Measurements from ENCODE around the gene CAMK2G.
"Not testable (repeated sequence)": the region's sequence is repeated elsewhere in the genome, so short reads cannot be mapped to it uniquely, and the experiment has no call there.

The CAMK2G gene

GRCh38 chr10:73874267-73875138, at the start of gene CAMK2G:
CAMK2G (minus strand) TSS chr10:73874555; CDS start chr10:73874461, 94 bp downstream.
- peak; percentile 73 for DNase-seq (ENCODE audit: low spot score)
- FAIRE-seq: no peak

DNA sequence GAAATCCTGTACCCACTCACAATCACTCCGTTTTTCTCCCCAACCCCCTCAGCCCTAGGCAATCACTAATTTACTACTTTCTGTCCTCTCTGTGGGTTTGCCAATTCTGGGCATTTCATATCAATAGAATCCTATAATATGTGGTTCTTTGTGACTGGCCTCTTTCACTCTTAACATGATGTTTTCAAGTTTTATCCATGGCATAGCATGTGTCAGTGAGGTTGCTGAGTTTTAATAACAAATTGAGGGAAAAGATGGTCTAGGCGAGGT, 48.4 kb upstream of the CAMK2G start:
- FAIRE-seq: no peak

GRCh38 chr10:73922007-73922863, 47.9 kb upstream of the CAMK2G start:
- DNase-seq (ENCODE audit: low spot score) (no peak), FAIRE-seq (no peak)

More for the DNA sequence above, 48.4 kb upstream of the CAMK2G start:
- no peak for DNase-seq (ENCODE audit: low spot score)

- FAIRE-seq (no peak), DNase-seq (ENCODE audit: low spot score) (no peak)
Measured at GRCh38 chr10:73920089-73920488, 45.7 kb upstream of the CAMK2G start.

- not testable (repeated sequence) for FAIRE-seq; DNase-seq (ENCODE audit: low spot score)
Measured at GRCh38 chr10:73919481-73919880, 45.1 kb upstream of the CAMK2G start.

GRCh38 chr10:73917566-73918305, 43.4 kb upstream of the CAMK2G start:
- FAIRE-seq: no peak
- no peak for DNase-seq (ENCODE audit: low spot score)

- no peak for DNase-seq (ENCODE audit: low spot score)
- no peak for FAIRE-seq
Measured at GRCh38 chr10:73916761-73917470, 42.6 kb upstream of the CAMK2G start.

- no peak for FAIRE-seq
- no peak for DNase-seq (ENCODE audit: low spot score)
Measured at GRCh38 chr10:73915206-73915851, 41.0 kb upstream of the CAMK2G start.

DNA sequence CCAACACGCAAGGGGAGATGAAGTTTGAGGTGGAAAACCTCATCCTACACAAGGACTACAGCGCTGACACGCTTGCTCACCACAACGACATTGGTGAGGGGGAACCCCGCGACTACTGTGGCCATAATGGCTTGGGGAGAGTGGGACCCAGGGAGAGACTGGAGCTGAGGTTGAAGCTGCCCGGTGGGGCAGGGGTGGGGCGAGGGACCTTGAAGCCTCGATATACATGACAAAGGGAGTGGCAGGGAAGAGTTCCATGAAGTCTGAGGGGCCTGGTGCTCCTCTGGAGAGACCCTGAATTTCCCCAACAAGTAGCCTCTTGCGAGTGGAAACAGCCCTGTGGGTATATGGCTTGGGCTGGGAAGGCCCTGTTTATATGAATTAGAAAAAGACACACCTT, 39.7 kb upstream of the CAMK2G start:
- DNase-seq (ENCODE audit: low spot score) (no peak), FAIRE-seq (no peak)

- DNase-seq (ENCODE audit: low spot score): no peak
- FAIRE-seq: no peak
Measured at GRCh38 chr10:73911553-73912004, 37.2 kb upstream of the CAMK2G start.

DNA sequence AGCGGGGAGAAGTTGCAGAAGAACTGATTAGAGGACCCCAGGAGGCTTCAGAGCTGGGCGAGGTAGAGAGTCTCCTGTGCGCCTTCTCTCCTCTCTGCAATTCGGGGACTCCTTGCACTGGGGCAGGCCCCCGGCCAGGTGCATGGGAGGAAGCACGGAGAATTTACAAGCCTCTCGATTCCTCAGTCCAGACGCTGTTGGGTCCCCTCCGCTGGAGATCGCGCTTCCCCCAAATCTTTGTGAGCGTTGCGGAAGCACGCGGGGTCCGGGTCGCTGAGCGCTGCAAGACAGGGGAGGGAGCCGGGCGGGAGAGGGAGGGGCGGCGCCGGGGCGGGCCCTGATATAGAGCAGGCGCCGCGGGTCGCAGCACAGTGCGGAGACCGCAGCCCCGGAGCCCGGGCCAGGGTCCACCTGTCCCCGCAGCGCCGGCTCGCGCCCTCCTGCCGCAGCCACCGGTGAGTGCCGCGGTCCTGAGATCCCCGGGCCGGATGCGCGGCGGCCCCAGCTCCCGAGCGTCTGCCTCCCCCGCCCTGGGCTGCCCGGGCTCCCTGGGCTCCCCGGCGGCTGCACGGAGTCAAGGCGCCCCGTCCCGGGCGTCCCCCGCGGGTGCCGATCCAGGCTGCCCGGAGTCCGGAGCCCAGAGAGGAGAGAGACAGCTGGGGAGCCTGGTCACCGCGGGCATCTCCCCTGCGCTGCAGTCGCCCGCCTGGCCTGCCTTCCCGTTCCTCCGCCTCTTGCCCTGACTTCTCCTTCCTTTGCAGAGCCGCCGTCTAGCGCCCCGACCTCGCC, 36.6 kb upstream of the CAMK2G start, which contains the start of gene PLAU:
Gene PLAU (plus strand): TSS at position 369 of the 789 bp plus-strand sequence. CDS start 424 bp downstream, outside the sequence.
- no peak for FAIRE-seq
- DNase-seq (ENCODE audit: low spot score): peak; percentile 14

GRCh38 chr10:73910401-73910763, 36.0 kb upstream of the CAMK2G start:
- DNase-seq (ENCODE audit: low spot score): no peak
- no peak for FAIRE-seq

DNA sequence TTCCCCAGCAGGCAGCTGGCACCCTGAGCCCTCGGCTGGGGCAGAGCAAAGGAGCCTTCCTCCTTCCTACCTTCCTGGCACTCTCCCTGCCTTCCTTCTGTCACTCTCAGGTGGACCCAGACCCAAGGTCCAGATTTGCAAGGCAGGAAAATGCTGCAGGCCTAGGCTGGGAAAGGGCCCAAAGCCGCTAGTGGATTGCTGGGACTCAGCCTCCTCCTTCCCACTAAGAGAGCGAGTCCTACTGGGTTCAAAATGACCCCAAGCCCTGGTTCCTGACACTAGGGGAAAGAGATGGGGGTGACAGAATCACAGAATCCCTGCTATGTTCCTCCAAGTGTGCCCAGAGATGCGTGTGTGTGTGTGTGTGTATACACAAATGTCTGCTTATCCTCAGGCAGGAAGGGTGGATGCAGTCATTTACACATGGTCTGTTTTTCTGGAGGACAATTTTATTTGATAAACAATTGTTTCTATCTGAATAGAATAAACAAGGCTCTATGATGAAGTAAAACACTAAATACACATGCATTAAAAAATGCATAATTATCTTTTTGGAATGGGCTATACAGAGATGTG, 35.3 kb upstream of the CAMK2G start:
- DNase-seq (ENCODE audit: low spot score) (no peak), FAIRE-seq (no peak)

- FAIRE-seq (peak; percentile 93), DNase-seq (ENCODE audit: low spot score) (peak; percentile 98)
Measured at GRCh38 chr10:73908853-73909539, 34.6 kb upstream of the CAMK2G start.

DNA sequence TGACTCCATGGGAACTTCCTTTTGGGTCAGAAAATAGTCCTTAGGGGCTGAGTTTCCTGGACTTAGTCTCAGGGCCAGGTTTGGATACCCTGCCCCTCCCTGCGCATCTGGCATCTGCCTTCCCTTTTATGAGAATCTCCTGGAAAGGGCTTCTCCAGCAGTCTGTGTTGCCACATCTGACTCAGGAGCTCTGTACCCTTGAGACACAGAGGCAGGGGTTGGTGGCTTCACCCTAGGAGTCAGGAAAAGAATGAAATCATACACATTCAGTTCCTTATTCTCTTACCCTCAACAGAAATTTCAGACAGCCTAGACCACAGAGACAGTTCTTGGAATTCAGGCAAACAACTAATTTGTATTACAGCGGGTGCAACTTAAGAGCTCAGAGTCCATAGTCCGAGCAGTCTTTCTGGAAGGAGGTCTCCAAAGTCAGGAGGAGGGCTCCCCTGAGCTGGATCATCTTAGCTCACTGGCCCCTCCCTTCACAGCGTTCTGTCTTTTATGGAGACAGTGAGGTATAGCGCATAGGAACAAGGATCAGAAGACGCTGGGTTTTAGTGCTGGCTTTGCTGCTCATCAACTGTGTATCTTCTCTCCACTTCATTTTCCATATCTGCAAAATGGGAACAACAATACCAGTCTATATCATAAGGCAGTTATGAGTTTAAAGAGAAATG, 33.6 kb upstream of the CAMK2G start:
- DNase-seq (ENCODE audit: low spot score): peak; percentile 91
- peak; percentile 85 for FAIRE-seq

DNA sequence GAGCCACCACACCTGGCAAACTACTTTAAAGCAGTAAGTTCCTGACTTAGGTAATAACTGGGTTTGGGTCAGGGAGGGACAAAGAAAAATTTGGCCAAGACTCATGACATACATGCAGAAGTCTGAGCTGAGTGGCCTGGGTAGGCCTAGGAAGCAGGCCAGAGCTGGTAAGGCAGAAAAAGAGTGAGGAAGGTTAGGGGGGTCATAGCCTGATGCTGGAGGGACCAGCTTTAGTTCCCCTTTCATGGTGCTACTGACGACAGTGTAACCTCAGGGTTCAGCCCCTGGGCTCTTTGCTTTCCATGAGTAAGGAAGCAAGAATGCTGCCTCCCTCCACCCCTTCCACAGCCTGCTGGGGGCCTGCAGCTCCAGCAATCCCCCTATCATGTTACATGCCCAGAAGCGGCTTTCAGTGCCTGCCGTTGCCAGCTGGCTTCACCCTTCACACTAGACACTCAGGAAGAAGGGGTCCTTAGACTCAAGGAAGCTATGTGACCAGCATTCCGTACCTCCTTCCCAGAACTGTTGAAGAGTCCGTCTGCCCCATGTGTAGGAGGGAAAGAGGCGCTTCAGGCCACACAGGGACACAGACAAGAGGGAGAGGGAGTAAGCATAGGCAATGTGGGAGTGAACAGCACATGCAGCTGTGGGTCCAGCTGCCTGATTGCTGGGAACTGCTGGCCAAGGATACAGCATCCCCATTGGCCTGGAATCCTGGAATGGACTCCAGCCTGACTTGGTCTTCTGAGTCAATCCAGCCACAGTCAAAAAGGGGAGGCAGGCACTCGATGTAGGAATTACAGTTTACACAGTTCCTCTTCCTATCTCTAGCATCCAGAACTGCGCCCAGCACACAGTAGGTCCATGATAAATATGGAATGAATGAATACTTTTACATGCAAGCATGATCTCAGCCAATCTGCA, 32.4 kb upstream of the CAMK2G start:
- FAIRE-seq (peak; percentile 91), DNase-seq (ENCODE audit: low spot score) (peak; percentile 97)

Measured in RCC 7860 (cell line).